HS-5 (cell line): ENCODE measurements around the gene ARID3B.

Experiments used
- DNase-seq: peaks from one replicate; pipeline ENCODE4 v3.0.0-alpha.2; 2012; ENCODE audit warnings: low read depth

Gene ARID3B

GRCh38 chr15:74642348-74642733 lies 101.3 kb downstream of the ARID3B start:
- DNase-seq: no peak

GRCh38 chr15:74642734-74643664 lies 102.0 kb downstream of the ARID3B start:
- no peak for DNase-seq

- no peak for DNase-seq
These were observed 102.7 kb downstream of the ARID3B start for GRCh38 chr15:74643665-74644204.

- no peak for DNase-seq
These were observed 105.5 kb downstream of the ARID3B start for GRCh38 chr15:74646480-74646879.
